ENCODE data around the gene GRB2. TPM values are rescaled to one million over a fixed set of nuclear protein-coding genes. Genes with fewer than 3 reads are reported as not detected.
"Not testable (repeated sequence)": the region's sequence is repeated elsewhere in the genome, so short reads cannot be mapped to it uniquely, and the experiment has no call there.

The GRB2 gene
- total RNA-seq, 1 donor from 2014 or later, result 61.8 TPM

- Mint-ChIP-seq H3K27ac (no peak overlapping the region), H3K4me1 (peaks cover 7% of the 10 kb centered on the region), H3K4me3 (no peak overlapping the region), H3K36me3 (no peaks in the 10 kb centered on the region), H3K9me3 (no peaks in the 10 kb centered on the region), H3K27me3 (ENCODE audit: low read depth) (no peaks in the 10 kb centered on the region)
- TF ChIP-seq, protein P1, sequence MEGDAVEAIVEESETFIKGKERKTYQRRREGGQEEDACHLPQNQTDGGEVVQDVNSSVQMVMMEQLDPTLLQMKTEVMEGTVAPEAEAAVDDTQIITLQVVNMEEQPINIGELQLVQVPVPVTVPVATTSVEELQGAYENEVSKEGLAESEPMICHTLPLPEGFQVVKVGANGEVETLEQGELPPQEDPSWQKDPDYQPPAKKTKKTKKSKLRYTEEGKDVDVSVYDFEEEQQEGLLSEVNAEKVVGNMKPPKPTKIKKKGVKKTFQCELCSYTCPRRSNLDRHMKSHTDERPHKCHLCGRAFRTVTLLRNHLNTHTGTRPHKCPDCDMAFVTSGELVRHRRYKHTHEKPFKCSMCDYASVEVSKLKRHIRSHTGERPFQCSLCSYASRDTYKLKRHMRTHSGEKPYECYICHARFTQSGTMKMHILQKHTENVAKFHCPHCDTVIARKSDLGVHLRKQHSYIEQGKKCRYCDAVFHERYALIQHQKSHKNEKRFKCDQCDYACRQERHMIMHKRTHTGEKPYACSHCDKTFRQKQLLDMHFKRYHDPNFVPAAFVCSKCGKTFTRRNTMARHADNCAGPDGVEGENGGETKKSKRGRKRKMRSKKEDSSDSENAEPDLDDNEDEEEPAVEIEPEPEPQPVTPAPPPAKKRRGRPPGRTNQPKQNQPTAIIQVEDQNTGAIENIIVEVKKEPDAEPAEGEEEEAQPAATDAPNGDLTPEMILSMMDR (IDR thresholded peaks at IDR 0.05; ENCODE audit: unreplicated experiment), result no peak
- DNase-seq (ENCODE audit: low spot score in 2 of 2, unreplicated experiment in 2 of 2), result no peak
Observed at GRCh38 chr17:75445296-75445695, 39.8 kb upstream of the GRB2 start.

DNA sequence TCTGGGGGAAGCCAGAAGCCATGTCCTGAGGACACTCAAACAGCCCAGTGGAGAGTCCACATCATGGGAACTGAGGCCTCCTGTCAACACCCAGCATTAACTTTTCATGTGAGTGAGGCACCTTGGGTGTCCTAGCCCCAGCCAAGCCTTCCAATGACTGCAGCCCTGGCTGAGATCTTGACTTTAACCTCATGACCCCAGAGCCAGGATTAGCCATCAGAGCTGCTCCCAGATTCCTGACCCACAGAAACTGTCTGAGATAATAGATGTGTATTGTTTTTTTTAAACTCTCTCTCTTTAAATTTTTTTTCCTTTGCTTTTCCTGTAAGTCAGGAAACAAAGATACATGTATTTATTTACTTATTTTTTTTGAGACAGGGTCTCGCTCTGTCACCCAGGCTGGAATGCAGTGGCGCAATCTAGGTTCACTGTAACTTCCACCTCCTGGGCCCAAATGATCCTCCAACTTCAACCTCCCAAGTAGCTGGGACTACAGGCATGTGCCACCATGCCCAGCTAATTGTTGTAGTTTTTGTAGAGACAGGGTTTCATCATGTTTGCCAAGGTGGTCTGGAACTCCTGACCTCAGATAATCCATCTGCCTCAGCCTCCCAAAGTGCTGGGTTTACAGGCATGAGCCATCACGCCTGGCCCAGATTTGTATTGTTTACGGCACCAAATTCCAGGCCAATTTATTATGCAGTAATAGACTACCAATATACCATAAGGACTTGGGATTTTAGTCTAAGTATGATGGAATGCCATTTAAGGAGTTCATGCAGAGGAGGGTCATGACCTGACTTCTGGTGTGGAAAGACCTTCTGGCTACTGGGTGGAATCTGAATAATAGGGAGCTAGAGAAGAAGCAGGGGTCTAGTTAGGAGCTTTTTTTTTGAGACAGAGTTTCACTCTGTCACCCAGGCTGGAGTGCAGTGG, 37.0 kb upstream of the GRB2 start:
- no peaks in the 10 kb centered on the region for H3K27me3 Mint-ChIP-seq (ENCODE audit: low read depth)

GRCh38 chr17:75440738-75441448, 35.4 kb upstream of the GRB2 start:
- Mint-ChIP-seq H3K9me3 (no peaks in the 10 kb centered on the region), H3K27me3 (ENCODE audit: low read depth) (no peaks in the 10 kb centered on the region), H3K27ac (no peak overlapping the region), H3K4me1 (peaks cover 3% of the 10 kb centered on the region), H3K36me3 (no peaks in the 10 kb centered on the region), H3K4me3 (no peak overlapping the region)
- DNase-seq (ENCODE audit: low spot score in 2 of 2, unreplicated experiment in 2 of 2), result no peak
- TF ChIP-seq, protein P1 (IDR thresholded peaks at IDR 0.05; ENCODE audit: unreplicated experiment), result no peak

More for the DNA sequence above, 37.0 kb upstream of the GRB2 start:
- Mint-ChIP-seq H3K27ac (no peak overlapping the region), H3K4me1 (peaks cover 3% of the 10 kb centered on the region), H3K36me3 (no peaks in the 10 kb centered on the region), H3K4me3 (no peak overlapping the region), H3K9me3 (no peaks in the 10 kb centered on the region)
- TF ChIP-seq, protein P1 (IDR thresholded peaks at IDR 0.05; ENCODE audit: unreplicated experiment), result no peak
- no peak for DNase-seq (ENCODE audit: low spot score in 2 of 2, unreplicated experiment in 2 of 2)

GRCh38 chr17:75439287-75439686, 33.8 kb upstream of the GRB2 start:
- DNase-seq (ENCODE audit: low spot score in 2 of 2, unreplicated experiment in 2 of 2), result no peak
- TF ChIP-seq, protein P1 (IDR thresholded peaks at IDR 0.05; ENCODE audit: unreplicated experiment), result no peak
- Mint-ChIP-seq H3K27me3 (ENCODE audit: low read depth) (no peaks in the 10 kb centered on the region), H3K36me3 (no peaks in the 10 kb centered on the region), H3K4me1 (peaks cover 2% of the 10 kb centered on the region), H3K4me3 (no peak overlapping the region), H3K27ac (no peak overlapping the region), H3K9me3 (no peaks in the 10 kb centered on the region)

GRCh38 chr17:75437404-75437803, 31.9 kb upstream of the GRB2 start:
- H3K27me3 Mint-ChIP-seq (ENCODE audit: low read depth); H3K9me3 Mint-ChIP-seq; H3K4me3 Mint-ChIP-seq; H3K4me1 Mint-ChIP-seq; H3K36me3 Mint-ChIP-seq; DNase-seq (ENCODE audit: low spot score in 2 of 2, unreplicated experiment in 2 of 2); H3K27ac Mint-ChIP-seq: not testable (repeated sequence)

GRCh38 chr17:75434433-75434832, 29.0 kb upstream of the GRB2 start:
- not testable (repeated sequence) for H3K36me3 Mint-ChIP-seq; DNase-seq (ENCODE audit: low spot score in 2 of 2, unreplicated experiment in 2 of 2); H3K4me3 Mint-ChIP-seq; H3K27me3 Mint-ChIP-seq (ENCODE audit: low read depth); H3K9me3 Mint-ChIP-seq; H3K27ac Mint-ChIP-seq
- H3K4me1 Mint-ChIP-seq, result peaks cover 15% of the 10 kb centered on the region

Data from mesothelial cell of epicardium (in vitro differentiated cells).